Kidney (tissue), 14 donors: ENCODE results near the gene FARS2. TPM values are rescaled to one million over a fixed set of nuclear protein-coding genes. Genes with fewer than 3 reads are reported as not detected.

ENCODE experiments used
- DNase-seq, 5 donors: peaks; one replicate each; pipeline ENCODE4 v3.0.0-alpha.2; 2013 to 2020
- FAIRE-seq: peaks from 2 replicates; lab custom pipeline; 2012; peaks lifted over from hg19 to GRCh38; lab: Jason Lieb, UNC
- H3K27ac ChIP-seq, 2 donors: one replicate each; pipeline ENCODE4 v1.7.0; 2013; ENCODE audit warnings: low read depth in 2 of 2, low read length in 2 of 2, inconsistent platforms in 1 of 2
- H3K27me3 ChIP-seq: one replicate; pipeline ENCODE4 v1.7.1; 2013; ENCODE audit warnings: low read length, inconsistent platforms; ENCODE audit not compliant: control insufficient read depth, insufficient read depth
- H3K36me3 ChIP-seq, 3 donors: one replicate each; pipeline versions ENCODE4 v1.7.0 to v1.7.1; 2013; ENCODE audit warnings: low read length in 3 of 3, control low read depth in 1 of 3, inconsistent platforms in 1 of 3; ENCODE audit not compliant: insufficient read depth in 3 of 3, control insufficient read depth in 2 of 3
- H3K4me1 ChIP-seq, 3 donors: one replicate each; pipeline versions ENCODE4 v1.7.0 to v1.7.1; 2013; ENCODE audit warnings: low read length in 3 of 3, inconsistent platforms in 1 of 3, low read depth in 1 of 3; ENCODE audit not compliant: control insufficient read depth in 2 of 3, insufficient read depth in 2 of 3
- H3K4me3 ChIP-seq, 3 donors: one replicate each; pipeline versions ENCODE4 v1.7.0 to v1.8.1; 2013; ENCODE audit warnings: low read length in 3 of 3, control low read depth in 1 of 3, inconsistent platforms in 1 of 3
- H3K9ac ChIP-seq, 3 donors: one replicate each; pipeline versions ENCODE4 v1.7.0 to v1.7.1; 2013; ENCODE audit warnings: low read length in 3 of 3, control low read depth in 1 of 3, inconsistent platforms in 1 of 3
- H3K9me3 ChIP-seq, 3 donors: one replicate each; pipeline versions ENCODE4 v1.7.0 to v1.7.1; 2013; ENCODE audit warnings: low read length in 3 of 3, control low read depth in 1 of 3, inconsistent platforms in 1 of 3; ENCODE audit not compliant: control insufficient read depth in 2 of 3, insufficient read depth in 1 of 3
- intact Hi-C: fragments of 100-400 bp; cut with DNase I; formaldehyde crosslinking; loops from one replicate; pipeline ENCODE4 v1.11.1; 2022
- polyA plus RNA-seq: library from polyadenylated mRNA; stranded (reverse); fragments of 350-450 nt; fragmentation: Illumina TruSeq; extraction: RNeasy Lipid Tissue Mini Kit (QIAGEN cat#74804); gene quantifications from one replicate; pipeline ENCODE4 v1.2.3, GENCODE V29; 2014; ENCODE audit warnings: low read depth, low replicate concordance; ENCODE audit not compliant: insufficient read depth
- total RNA-seq: library from RNA; stranded (reverse); fragmentation: NEBNext Ultra II Directional; extraction: Animal tissue kit (Norgen Biotek cat#: 25700); gene quantifications from one replicate; pipeline ENCODE4 v1.2.1, GENCODE V29; 2021
- TF ChIP-seq, protein P1 (sequence below): IDR thresholded peaks from 3 replicates; pipeline ENCODE4 v1.5.1; 2012; ENCODE audit warnings: mild to moderate bottlenecking, moderate library complexity, borderline replicate concordance; ENCODE audit not compliant: insufficient read depth; ENCODE audit errors: extremely low read depth
- donor health status: control.
- donor health status: control.
- donor health status: control.
- donor health status: control.
- donor health status: control.
- donor health status: DM: yes; HTN: yes; CAD: no.
- donor health status: Normal renal cell carcinoma (clear cell type).

Gene FARS2
- total and polyA plus RNA-seq, 2 donors from 2014 or later, result 22.1 to 24.8 TPM

- H3K36me3 ChIP-seq, result no peaks in the 10 kb centered on the region
- no peak overlapping the region for H3K4me3 ChIP-seq
- intact Hi-C loops, result no loop called here
- DNase-seq (no peak), FAIRE-seq (no peak)
- no peak overlapping the region for H3K9ac ChIP-seq
- H3K4me1 ChIP-seq, result no peaks in the 10 kb centered on the region
- H3K27ac ChIP-seq, result no peak overlapping the region
- TF ChIP-seq, protein P1, sequence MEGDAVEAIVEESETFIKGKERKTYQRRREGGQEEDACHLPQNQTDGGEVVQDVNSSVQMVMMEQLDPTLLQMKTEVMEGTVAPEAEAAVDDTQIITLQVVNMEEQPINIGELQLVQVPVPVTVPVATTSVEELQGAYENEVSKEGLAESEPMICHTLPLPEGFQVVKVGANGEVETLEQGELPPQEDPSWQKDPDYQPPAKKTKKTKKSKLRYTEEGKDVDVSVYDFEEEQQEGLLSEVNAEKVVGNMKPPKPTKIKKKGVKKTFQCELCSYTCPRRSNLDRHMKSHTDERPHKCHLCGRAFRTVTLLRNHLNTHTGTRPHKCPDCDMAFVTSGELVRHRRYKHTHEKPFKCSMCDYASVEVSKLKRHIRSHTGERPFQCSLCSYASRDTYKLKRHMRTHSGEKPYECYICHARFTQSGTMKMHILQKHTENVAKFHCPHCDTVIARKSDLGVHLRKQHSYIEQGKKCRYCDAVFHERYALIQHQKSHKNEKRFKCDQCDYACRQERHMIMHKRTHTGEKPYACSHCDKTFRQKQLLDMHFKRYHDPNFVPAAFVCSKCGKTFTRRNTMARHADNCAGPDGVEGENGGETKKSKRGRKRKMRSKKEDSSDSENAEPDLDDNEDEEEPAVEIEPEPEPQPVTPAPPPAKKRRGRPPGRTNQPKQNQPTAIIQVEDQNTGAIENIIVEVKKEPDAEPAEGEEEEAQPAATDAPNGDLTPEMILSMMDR, result no peak
- no peaks in the 10 kb centered on the region for H3K9me3 ChIP-seq
- no peaks in the 10 kb centered on the region for H3K27me3 ChIP-seq
Observed at GRCh38 chr6:5464099-5464885, 203.0 kb downstream of the FARS2 start.

DNA sequence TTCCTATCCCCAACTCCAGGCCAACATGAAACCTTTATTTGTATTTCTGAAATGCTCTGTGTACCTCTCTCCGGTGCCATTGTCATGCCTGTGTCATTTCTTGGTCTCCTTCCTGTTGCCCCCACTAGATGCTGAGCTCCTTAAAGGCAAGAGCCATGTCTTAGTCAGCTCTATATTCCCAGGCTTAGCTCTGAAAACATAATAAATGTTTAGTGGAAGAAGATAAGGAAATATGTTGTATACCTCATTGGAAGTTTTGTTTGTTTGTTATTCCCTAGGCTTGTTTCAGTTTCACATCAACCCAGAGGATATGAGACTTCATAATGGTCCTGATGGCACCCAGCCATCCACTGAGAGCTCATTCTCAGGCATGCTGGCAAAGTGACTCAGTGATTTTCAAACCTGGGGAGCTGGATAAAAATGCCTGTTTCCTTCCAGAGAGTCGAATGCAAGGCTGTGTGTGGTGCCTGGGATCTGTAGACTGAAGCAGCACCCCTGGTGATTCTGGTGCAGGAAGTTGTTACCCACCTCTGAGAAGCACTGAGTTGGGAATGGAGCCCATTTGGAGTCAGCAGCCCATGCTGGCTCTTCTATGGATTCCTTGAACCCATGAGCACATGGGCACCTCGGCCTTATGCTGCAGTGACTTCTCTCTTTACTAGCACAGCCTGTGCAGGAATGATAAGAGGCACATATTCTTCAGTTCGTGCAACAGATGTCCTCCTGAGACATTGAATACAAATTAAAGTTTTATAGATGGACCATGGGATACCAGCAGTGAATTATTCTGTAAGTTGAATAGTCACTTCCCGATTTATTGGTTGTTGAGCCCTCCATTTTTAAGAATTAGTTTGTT is 205.2 kb downstream of the FARS2 start:
- Histone ChIP-seq H3K9ac (no peak overlapping the region), H3K4me1 (no peaks in the 10 kb centered on the region), H3K27ac (no peak overlapping the region), H3K4me3 (no peak overlapping the region), H3K36me3 (no peaks in the 10 kb centered on the region), H3K9me3 (no peaks in the 10 kb centered on the region), H3K27me3 (no peaks in the 10 kb centered on the region)
- intact Hi-C loops, result no loop called here
- TF ChIP-seq, protein P1, result no peak
- no peak for DNase-seq
- no peak for FAIRE-seq

- no peaks in the 10 kb centered on the region for H3K4me1 ChIP-seq
- TF ChIP-seq, protein P1, result no peak
- DNase-seq (no peak), FAIRE-seq (no peak)
- no peaks in the 10 kb centered on the region for H3K27me3 ChIP-seq
- H3K9ac ChIP-seq, result no peak overlapping the region
- intact Hi-C loops, result no loop called here
- H3K4me3 ChIP-seq, result no peak overlapping the region
- H3K27ac ChIP-seq, result no peak overlapping the region
- no peaks in the 10 kb centered on the region for H3K9me3 ChIP-seq
- H3K36me3 ChIP-seq, result no peaks in the 10 kb centered on the region
Observed at GRCh38 chr6:5468586-5468985, 207.3 kb downstream of the FARS2 start.
